Endothelial cell of umbilical vein (primary cell): ENCODE results near the gene STAB2. TPM values are rescaled to one million over a fixed set of nuclear protein-coding genes. Genes with fewer than 3 reads are reported as not detected.

ENCODE experiments used
- BruUV-seq: library from RNA; stranded (reverse); fragments of 400-500 nt; replicated peaks from 2 replicates; lab custom pipeline; 2021; lab: Mats Ljungman, UMichigan
- CTCF ChIA-PET: fragments of 300-600, 350-600 bp; sonication (Branson Sonifier 250); formaldehyde crosslinking; loops from one replicate; lab custom pipeline; 2021; ENCODE audit warnings: antibody characterized with exemption, inconsistent platforms; lab: Charles Lee
- POLR2A ChIA-PET: fragments of 300-600, 350-600 bp; sonication (Branson Sonifier 250); formaldehyde crosslinking; loops from one replicate; lab custom pipeline; 2021; ENCODE audit warnings: antibody characterized with exemption, inconsistent platforms; lab: Charles Lee
- DNase-seq: peaks from one replicate; pipeline ENCODE4 v3.0.0-alpha.2; 2011; ENCODE audit warnings: low read depth, low spot score
- FAIRE-seq: peaks from 2 replicates; lab custom pipeline; 2011; peaks lifted over from hg19 to GRCh38; lab: Jason Lieb, UNC
- H2AFZ ChIP-seq: 2 replicates; pipeline ENCODE4 v1.6.0; 2012; ENCODE audit warnings: low read depth, low read length, control low read depth, inconsistent platforms
- H3K27ac ChIP-seq: 2 replicates; pipeline ENCODE4 v1.5.1; 2011; ENCODE audit warnings: low read depth, mild to moderate bottlenecking, control low read depth, low read length, moderate library complexity; ENCODE audit not compliant: insufficient read depth
- H3K27me3 ChIP-seq, 2 experiments: 2 replicates each; pipeline versions ENCODE4 v1.6.0 to v1.6.1; 2011; ENCODE audit warnings: low read length in 2 of 2, mixed read lengths in 1 of 2; ENCODE audit not compliant: control insufficient read depth in 2 of 2, insufficient read depth in 2 of 2
- H3K36me3 ChIP-seq, 2 experiments: 2 replicates in 1 of 2; 3 replicates in 1 of 2; pipeline ENCODE4 v1.5.1; 2011; ENCODE audit warnings: low read length in 2 of 2, mild to moderate bottlenecking in 1 of 2, moderate library complexity in 1 of 2; ENCODE audit not compliant: control insufficient read depth in 2 of 2, insufficient read depth in 2 of 2; ENCODE audit errors: extremely low read depth in 1 of 2
- H3K4me1 ChIP-seq: 3 replicates; pipeline ENCODE4 v1.5.1; 2011; ENCODE audit warnings: mild to moderate bottlenecking, low read length; ENCODE audit not compliant: control insufficient read depth, insufficient read depth; ENCODE audit errors: extremely low read depth
- H3K4me2 ChIP-seq: 2 replicates; pipeline ENCODE4 v1.6.1; 2011; ENCODE audit warnings: low read length, control low read depth, mixed read lengths; ENCODE audit not compliant: insufficient read depth
- H3K4me3 ChIP-seq, 3 experiments: fragments of 200-600 bp in 1 of 3; sonication (generic), shearing (Covaris generic) in 1 of 3; replicated peaks in 1 of 3; 2 replicates each; pipeline ENCODE4 v1.5.1; 2011 to 2016; ENCODE audit warnings: control low read depth in 3 of 3, low read length in 3 of 3, mild to moderate bottlenecking in 2 of 3, inconsistent platforms in 1 of 3, low read depth in 1 of 3, moderate library complexity in 1 of 3; ENCODE audit not compliant: insufficient read depth in 1 of 3
- H3K79me2 ChIP-seq: 2 replicates; pipeline ENCODE4 v1.6.0; 2012; ENCODE audit warnings: low read length, inconsistent platforms; ENCODE audit not compliant: control insufficient read depth, insufficient read depth
- H3K9ac ChIP-seq: replicated peaks from 2 replicates; pipeline ENCODE3; 2011; ENCODE audit warnings: low read length, control low read depth; ENCODE audit not compliant: insufficient read depth; ENCODE audit errors: extremely low read depth
- H3K9me1 ChIP-seq: replicated peaks from 3 replicates; pipeline ENCODE4 v1.6.0; 2011; ENCODE audit warnings: mild to moderate bottlenecking, low read length; ENCODE audit not compliant: control insufficient read depth, insufficient read depth; ENCODE audit errors: extremely low read depth
- H3K9me3 ChIP-seq: replicated peaks from 2 replicates; pipeline ENCODE4 v1.5.1; 2012; ENCODE audit warnings: low read length, inconsistent platforms; ENCODE audit not compliant: control insufficient read depth, insufficient read depth
- H4K20me1 ChIP-seq: replicated peaks from 2 replicates; pipeline ENCODE3; 2011; ENCODE audit warnings: mild to moderate bottlenecking, low read length; ENCODE audit not compliant: control insufficient read depth, insufficient read depth; ENCODE audit errors: extremely low read depth
- EZH2 ChIP-seq: IDR thresholded peaks from 2 replicates; pipeline ENCODE4 v1.6.1; 2012; ENCODE audit warnings: borderline replicate concordance, low read depth, mild to moderate bottlenecking, moderate library complexity, low read length, inconsistent platforms; ENCODE audit not compliant: severe bottlenecking
- FOS ChIP-seq: IDR thresholded peaks from 2 replicates; pipeline ENCODE4 v1.6.1; 2011; ENCODE audit warnings: mild to moderate bottlenecking, low read length, moderate library complexity, borderline replicate concordance; ENCODE audit not compliant: insufficient read depth
- GATA2 ChIP-seq: IDR thresholded peaks from 2 replicates; pipeline ENCODE4 v1.7.0; 2011; ENCODE audit warnings: low read depth, mild to moderate bottlenecking, moderate library complexity, mixed read lengths, low read length; ENCODE audit not compliant: insufficient read length, insufficient read depth
- JUN ChIP-seq: IDR thresholded peaks from 2 replicates; pipeline ENCODE4 v1.6.1; 2011; ENCODE audit warnings: borderline replicate concordance, low read depth; ENCODE audit not compliant: insufficient read length, insufficient read depth
- MYC ChIP-seq: IDR thresholded peaks from one replicate; pipeline ENCODE4 v1.6.1; 2011; ENCODE audit warnings: mild to moderate bottlenecking, low read depth, low read length
- POLR2A ChIP-seq: IDR thresholded peaks from 2 replicates; pipeline ENCODE4 v1.6.1; 2012; ENCODE audit warnings: low read depth, mild to moderate bottlenecking, control low read depth, low read length
- POLR2AphosphoS5 ChIP-seq: IDR thresholded peaks from 2 replicates; pipeline ENCODE4 v1.6.1; 2012; ENCODE audit warnings: low read depth, mild to moderate bottlenecking, control low read depth, low read length, moderate library complexity; ENCODE audit not compliant: insufficient read depth
- dilution Hi-C: fragments of 300-500 bp; cut with MboI; formaldehyde crosslinking; loops from one replicate; pipeline ENCODE4 v1.15.0; 2019; ENCODE audit warnings: low sequenced_read_pairs; ENCODE audit not compliant: extremely low pct_ligation_motif_present
- intact Hi-C: fragments of 100-400 bp; cut with micrococcal nuclease; formaldehyde crosslinking; loops from one replicate; pipeline ENCODE4 v1.10.0; 2022
- polyA plus RNA-seq, 4 experiments: library from polyadenylated mRNA; depleted of rRNA in 3 of 4; stranded (reverse) in 3 of 4; unstranded in 1 of 4; fragments of >200 nt; gene quantifications; 2 replicates each; pipeline versions ENCODE4 v1.2.1 to v1.2.3, GENCODE V29; 2011 to 2012; ENCODE audit warnings: missing spikeins in 1 of 4
- total RNA-seq: library from RNA; stranded (reverse); gene quantifications from 2 replicates; pipeline ENCODE4 v1.2.3, GENCODE V29; 2021
- TF ChIP-seq, protein P1 (sequence below): IDR thresholded peaks from 2 replicates; pipeline ENCODE4 v1.6.1; 2011; ENCODE audit not compliant: insufficient read depth, insufficient read length
- TF ChIP-seq, protein P2 (sequence below), 2 donors: IDR thresholded peaks; 1 replicate in 1 of 2; 2 replicates in 1 of 2; pipeline ENCODE4 v1.5.1; 2011; ENCODE audit warnings: low read length in 2 of 2, mild to moderate bottlenecking in 2 of 2, moderate library complexity in 2 of 2, control low read depth in 1 of 2, inconsistent platforms in 1 of 2, low read depth in 1 of 2; ENCODE audit not compliant: insufficient read depth in 1 of 2; ENCODE audit errors: extremely low read depth in 1 of 2

Gene STAB2
- total and polyA plus RNA-seq, 2 donors (not counting 3 experiments of a cell fraction or from before 2014, with no cell fraction given), result 0.01 TPM; not detected in 1

DNA sequence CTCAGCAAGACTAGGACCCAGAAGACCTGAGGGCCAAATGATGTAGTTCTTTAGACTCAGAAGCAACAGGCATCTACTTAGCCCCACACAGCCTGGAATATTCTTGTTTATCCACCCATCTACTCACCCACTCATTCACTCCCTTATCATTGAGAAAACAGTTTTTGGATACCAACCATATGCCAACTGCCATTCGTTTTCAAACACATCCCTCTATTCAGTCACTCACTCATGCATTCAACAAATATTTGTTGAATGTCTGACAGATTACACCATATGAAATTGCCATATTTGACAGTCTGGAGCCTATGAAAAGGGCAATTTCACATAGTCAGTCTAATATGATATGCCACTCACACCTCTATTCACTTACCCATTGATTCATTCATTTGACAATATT is 150.8 kb downstream of the STAB2 start:
- Histone ChIP-seq H4K20me1 (no peaks in the 10 kb centered on the region), H3K4me3 (no peak overlapping the region), H3K4me1 (no peaks in the 10 kb centered on the region), H3K9me3 (no peaks in the 10 kb centered on the region), H3K4me2 (no peak overlapping the region), H3K27me3 (peaks cover 0 to 2% of the 10 kb centered on the region in 2 experiments), H3K27ac (no peak overlapping the region), H3K36me3 (no peaks in the 10 kb centered on the region), H3K9me1 (no peaks in the 10 kb centered on the region), H2AFZ (no peak overlapping the region), H3K9ac (no peak overlapping the region), H3K79me2 (no peaks in the 10 kb centered on the region)
- intact Hi-C loops, result no loop called here
- DNase-seq, result no peak
- no peak for FAIRE-seq
- ChIA-PET CTCF (no interaction called here), POLR2A (no interaction called here)
- dilution Hi-C loops, result no loop called here
- BruUV-seq, result no TSS peak
- TF ChIP-seq JUN, result no peak
- TF ChIP-seq GATA2, result no peak
- TF ChIP-seq POLR2AphosphoS5, result no peak
- no peak for TF ChIP-seq MYC
- no peak for TF ChIP-seq FOS
- no peak for TF ChIP-seq POLR2A
- TF ChIP-seq, protein P1, sequence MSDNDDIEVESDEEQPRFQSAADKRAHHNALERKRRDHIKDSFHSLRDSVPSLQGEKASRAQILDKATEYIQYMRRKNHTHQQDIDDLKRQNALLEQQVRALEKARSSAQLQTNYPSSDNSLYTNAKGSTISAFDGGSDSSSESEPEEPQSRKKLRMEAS, result no peak
- no peak for TF ChIP-seq EZH2
- TF ChIP-seq, protein P2, sequence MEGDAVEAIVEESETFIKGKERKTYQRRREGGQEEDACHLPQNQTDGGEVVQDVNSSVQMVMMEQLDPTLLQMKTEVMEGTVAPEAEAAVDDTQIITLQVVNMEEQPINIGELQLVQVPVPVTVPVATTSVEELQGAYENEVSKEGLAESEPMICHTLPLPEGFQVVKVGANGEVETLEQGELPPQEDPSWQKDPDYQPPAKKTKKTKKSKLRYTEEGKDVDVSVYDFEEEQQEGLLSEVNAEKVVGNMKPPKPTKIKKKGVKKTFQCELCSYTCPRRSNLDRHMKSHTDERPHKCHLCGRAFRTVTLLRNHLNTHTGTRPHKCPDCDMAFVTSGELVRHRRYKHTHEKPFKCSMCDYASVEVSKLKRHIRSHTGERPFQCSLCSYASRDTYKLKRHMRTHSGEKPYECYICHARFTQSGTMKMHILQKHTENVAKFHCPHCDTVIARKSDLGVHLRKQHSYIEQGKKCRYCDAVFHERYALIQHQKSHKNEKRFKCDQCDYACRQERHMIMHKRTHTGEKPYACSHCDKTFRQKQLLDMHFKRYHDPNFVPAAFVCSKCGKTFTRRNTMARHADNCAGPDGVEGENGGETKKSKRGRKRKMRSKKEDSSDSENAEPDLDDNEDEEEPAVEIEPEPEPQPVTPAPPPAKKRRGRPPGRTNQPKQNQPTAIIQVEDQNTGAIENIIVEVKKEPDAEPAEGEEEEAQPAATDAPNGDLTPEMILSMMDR (IDR thresholded peaks at IDR 0.05; ENCODE audit: extremely low read depth in 1 of 2, insufficient read depth in 1 of 2, low read depth in 1 of 2, low read length in 2 of 2), result no peak
